Breast epithelium (tissue), 3 donors: ENCODE measurements around the gene TRIB2.

ENCODE experiments used
- CTCF ChIP-seq, 3 donors: fragments of 450-650 bp; IDR thresholded peaks; one replicate each; pipeline ENCODE4 v1.5.1; 2016 to 2017; ENCODE audit warnings: antibody characterized with exemption in 3 of 3, mild to moderate bottlenecking in 3 of 3, moderate library complexity in 3 of 3
- POLR2A ChIP-seq: fragments of 450-650 bp; IDR thresholded peaks from one replicate; pipeline ENCODE4 v1.6.1; 2016; ENCODE audit warnings: antibody characterized with exemption, mild to moderate bottlenecking, moderate library complexity
- POLR2AphosphoS5 ChIP-seq, 3 donors: sonication (generic); formaldehyde crosslinking; IDR thresholded peaks; one replicate each; pipeline ENCODE4 v1.6.1; 2017; ENCODE audit warnings: antibody characterized with exemption in 3 of 3

- TF ChIP-seq POLR2AphosphoS5 (IDR thresholded peaks at IDR 0.05) (no peak), POLR2A (no peak), CTCF (IDR thresholded peaks at IDR 0.05) (no peak)
These were observed 11.6 kb downstream of the TRIB2 start for GRCh38 chr2:12728221-12728777.
